K562 (cell line): ENCODE measurements around the gene CCNQ. TPM values are rescaled to one million over a fixed set of nuclear protein-coding genes. Genes with fewer than 3 reads are reported as not detected.

ENCODE experiments used
- CREM ChIP-seq: IDR thresholded peaks from 2 replicates; pipeline ENCODE4 v1.6.1; 2014; ENCODE audit warnings: antibody characterized with exemption, low read depth
- FOXJ2 ChIP-seq: fragments of 200-800 bp; sonication (Bioruptor generic); IDR thresholded peaks from 2 replicates; pipeline ENCODE4 v1.6.1; 2016; ENCODE audit warnings: missing genetic modification characterization, missing compliant biosample characterization
- FOXO4 ChIP-seq: fragments of 450-650 bp; formaldehyde crosslinking; IDR thresholded peaks from 2 replicates; pipeline ENCODE4 v1.4.0; 2020; ENCODE audit warnings: mild to moderate bottlenecking, moderate library complexity
- KLF16 ChIP-seq: IDR thresholded peaks from 2 replicates; pipeline ENCODE4 v1.6.1; 2016; ENCODE audit warnings: antibody characterized with exemption
- MAX ChIP-seq: sonication (generic); formaldehyde crosslinking; IDR thresholded peaks from 2 replicates; pipeline ENCODE4 v1.9.0; 2022; ENCODE audit warnings: mild to moderate bottlenecking, missing genetic modification reagents
- MAZ ChIP-seq, 2 experiments: fragments of 450-650 bp in 1 of 2; sonication (generic) in 1 of 2; formaldehyde crosslinking; IDR thresholded peaks in 1 of 2; conservative IDR thresholded peaks in 1 of 2; 2 replicates each; pipeline versions ENCODE4 v1.4.0 to v1.5.0; 2020; ENCODE audit warnings: mild to moderate bottlenecking in 1 of 2, missing genetic modification reagents in 1 of 2
- MCM5 ChIP-seq: fragments of 450-650 bp; IDR thresholded peaks from 2 replicates; pipeline ENCODE4 v1.6.1; 2016; ENCODE audit warnings: low read depth
- NCOA4 ChIP-seq: fragments of 450-650 bp; IDR thresholded peaks from 2 replicates; pipeline ENCODE4 v1.6.1; 2018; ENCODE audit warnings: mild to moderate bottlenecking; ENCODE audit not compliant: partially characterized antibody
- NFYB ChIP-seq: IDR thresholded peaks from 2 replicates; pipeline ENCODE4 v1.6.1; 2011; ENCODE audit warnings: mild to moderate bottlenecking, moderate library complexity; ENCODE audit not compliant: insufficient read length; ENCODE audit errors: extremely low read depth
- NUFIP1 ChIP-seq: fragments of 450-650 bp; IDR thresholded peaks from 2 replicates; pipeline ENCODE4 v1.6.1; 2018; ENCODE audit not compliant: partially characterized antibody
- TCF3 ChIP-seq: sonication (generic); formaldehyde crosslinking; IDR thresholded peaks from 2 replicates; pipeline ENCODE4 v1.4.0; 2020; ENCODE audit warnings: mild to moderate bottlenecking, missing genetic modification reagents
- ZNF140 ChIP-seq: fragments of 250-450 bp; sonication (Bioruptor Pico); IDR thresholded peaks from 2 replicates; pipeline ENCODE4 v1.8.0; 2021; ENCODE audit warnings: moderate library complexity, mild to moderate bottlenecking, inconsistent platforms
- ZNF174 ChIP-seq: fragments of 250-450 bp; sonication (Bioruptor Pico); IDR thresholded peaks from 2 replicates; pipeline ENCODE4 v1.4.0; 2020; ENCODE audit warnings: mild to moderate bottlenecking
- ZNF407 ChIP-seq: fragments of 450-650 bp; IDR thresholded peaks from 2 replicates; pipeline ENCODE4 v1.6.1; 2016; ENCODE audit warnings: low read depth
- ZZZ3 ChIP-seq: fragments of 450-650 bp; IDR thresholded peaks from 2 replicates; pipeline ENCODE4 v1.6.1; 2016; ENCODE audit warnings: antibody characterized with exemption, mild to moderate bottlenecking, moderate library complexity
- polyA plus RNA-seq, 8 experiments: library from polyadenylated mRNA; depleted of rRNA in 4 of 8; stranded (reverse) in 5 of 8; unstranded in 3 of 8; fragments of >200 nt; fragmentation: Nextera tagmentation in 2 of 8; fragmentation: Illumina TruSeq in 1 of 8; extraction: Ambion mirVana in 2 of 8; extraction: Trizol in 1 of 8; gene quantifications; 2 replicates each; pipeline versions ENCODE4 v1.2.1 to v1.2.3, GENCODE V29; 2011 to 2014; ENCODE audit warnings: inconsistent platforms in 1 of 8, missing spikeins in 1 of 8
- total RNA-seq, 7 experiments: library from RNA; depleted of rRNA in 6 of 7; stranded (reverse); fragments of >200 nt in 6 of 7; fragmentation: Illumina TruSeq in 2 of 7; extraction: Trizol in 2 of 7; gene quantifications; 2 replicates each; pipeline versions ENCODE4 v1.2.1 to v1.2.3, GENCODE V29; 2011 to 2021; ENCODE audit warnings: low replicate concordance in 1 of 7
- TF ChIP-seq, protein P1 (sequence below): fragments of 250-450 bp; sonication (Bioruptor Pico); IDR thresholded peaks from 2 replicates; pipeline ENCODE4 v1.8.0; 2021; ENCODE audit warnings: moderate library complexity, mild to moderate bottlenecking, inconsistent platforms

Gene CCNQ
- total and polyA plus RNA-seq, 9 of the 15 experiments (the other 6 are each of a cell fraction or from before 2014, with no cell fraction given): 0.92 to 53.8 (median 25.3) TPM

DNA sequence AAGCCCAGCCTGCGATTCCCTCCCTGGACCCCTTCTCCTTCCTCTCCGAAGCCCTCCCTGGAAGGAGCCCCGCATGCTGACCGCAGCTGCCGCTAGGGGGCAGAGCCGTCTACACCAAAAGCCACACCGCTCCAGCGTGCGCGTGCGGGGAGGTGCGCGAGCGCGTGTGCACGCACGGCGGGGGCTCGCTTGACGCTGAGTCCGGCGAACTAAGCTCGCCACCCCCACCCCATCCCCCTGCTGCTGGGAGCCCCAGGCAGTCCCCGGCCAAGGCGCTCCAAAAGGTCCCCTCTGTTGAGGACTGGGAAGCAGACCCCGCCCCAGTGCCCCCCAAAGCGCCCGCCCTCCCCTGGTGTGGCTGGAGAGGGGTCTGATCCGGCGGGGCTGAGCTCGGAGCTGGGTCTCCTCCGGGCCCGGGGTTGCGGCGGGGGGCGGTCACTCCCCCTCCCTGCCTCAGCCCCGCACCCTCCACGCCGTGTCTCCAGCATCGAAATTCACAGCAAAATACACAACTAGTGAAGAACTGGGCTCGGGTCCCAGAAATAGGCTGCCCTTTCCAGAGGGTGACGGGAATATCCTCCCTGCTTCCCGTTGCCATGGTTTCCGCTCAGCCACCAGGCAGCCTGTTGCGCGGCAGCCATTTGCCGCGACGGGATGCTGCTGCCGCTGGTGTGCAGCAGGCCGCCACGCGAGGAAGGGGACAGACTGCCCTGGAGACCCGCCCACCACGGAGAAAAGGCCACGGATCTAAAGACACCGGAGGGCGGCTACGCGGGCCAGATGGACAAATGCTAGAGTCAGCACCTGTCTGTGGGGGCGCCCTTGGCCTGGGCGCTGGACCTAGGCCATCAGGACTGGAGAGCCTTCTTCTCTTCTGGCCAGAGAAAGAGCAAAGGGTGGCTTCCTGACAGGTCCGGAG, 11.2 kb upstream of the CCNQ start (continued):
- TF ChIP-seq ZNF407: no peak
- TF ChIP-seq MCM5: no peak
- no peak for TF ChIP-seq TCF3 (CRISPR knock-in tag)
- TF ChIP-seq ZZZ3: no peak
- no peak for TF ChIP-seq ZNF140 (CRISPR knock-in tag)
- no peak for TF ChIP-seq FOXO4 (CRISPR knock-in tag)
- TF ChIP-seq MAX (CRISPR knock-in tag): peak; percentile 98
- TF ChIP-seq NCOA4: no peak
- TF ChIP-seq FOXJ2 (tag): no peak
- TF ChIP-seq MAZ (CRISPR knock-in tag; conservative IDR thresholded peaks at IDR 0.05 in 1 of 2, IDR thresholded peaks at IDR 0.05 in 1 of 2): peak; percentile 39 to 88; a peak in 3 of 4 replicates
- peak; percentile 62 for TF ChIP-seq CREM
- no peak for TF ChIP-seq ZNF174 (CRISPR knock-in tag)
- TF ChIP-seq KLF16: no peak
- no peak for TF ChIP-seq NUFIP1
- TF ChIP-seq, protein P1, sequence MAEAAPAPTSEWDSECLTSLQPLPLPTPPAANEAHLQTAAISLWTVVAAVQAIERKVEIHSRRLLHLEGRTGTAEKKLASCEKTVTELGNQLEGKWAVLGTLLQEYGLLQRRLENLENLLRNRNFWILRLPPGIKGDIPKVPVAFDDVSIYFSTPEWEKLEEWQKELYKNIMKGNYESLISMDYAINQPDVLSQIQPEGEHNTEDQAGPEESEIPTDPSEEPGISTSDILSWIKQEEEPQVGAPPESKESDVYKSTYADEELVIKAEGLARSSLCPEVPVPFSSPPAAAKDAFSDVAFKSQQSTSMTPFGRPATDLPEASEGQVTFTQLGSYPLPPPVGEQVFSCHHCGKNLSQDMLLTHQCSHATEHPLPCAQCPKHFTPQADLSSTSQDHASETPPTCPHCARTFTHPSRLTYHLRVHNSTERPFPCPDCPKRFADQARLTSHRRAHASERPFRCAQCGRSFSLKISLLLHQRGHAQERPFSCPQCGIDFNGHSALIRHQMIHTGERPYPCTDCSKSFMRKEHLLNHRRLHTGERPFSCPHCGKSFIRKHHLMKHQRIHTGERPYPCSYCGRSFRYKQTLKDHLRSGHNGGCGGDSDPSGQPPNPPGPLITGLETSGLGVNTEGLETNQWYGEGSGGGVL (CRISPR knock-in tag): no peak
- no peak for TF ChIP-seq NFYB
